Endodermal cell (in vitro differentiated cells): ENCODE results near the gene YBX1. TPM values are rescaled to one million over a fixed set of nuclear protein-coding genes. Genes with fewer than 3 reads are reported as not detected.

ENCODE experiments used
- DNase-seq: peaks from one replicate; pipeline ENCODE4 v3.0.0-alpha.2; 2017
- H3K27ac ChIP-seq: 2 replicates; pipeline ENCODE4 v1.5.1; 2013; ENCODE audit warnings: mild to moderate bottlenecking, low read depth, low read length, moderate library complexity
- H3K27me3 ChIP-seq: 2 replicates; pipeline ENCODE4 v1.6.1; 2013; ENCODE audit warnings: mild to moderate bottlenecking, low read length, moderate library complexity; ENCODE audit not compliant: insufficient read depth, control insufficient read depth, poor library complexity, severe bottlenecking
- H3K36me3 ChIP-seq: 2 replicates; pipeline ENCODE4 v1.7.0; 2013; ENCODE audit warnings: mild to moderate bottlenecking, low read length, moderate library complexity; ENCODE audit not compliant: control insufficient read depth, insufficient read depth
- H3K4me1 ChIP-seq: one replicate; pipeline ENCODE4 v1.7.0; 2013; ENCODE audit warnings: low read length; ENCODE audit not compliant: control insufficient read depth, insufficient read depth
- H3K4me3 ChIP-seq: 2 replicates; pipeline ENCODE4 v1.5.1; 2013; ENCODE audit warnings: mild to moderate bottlenecking, low read length, moderate library complexity
- H3K9ac ChIP-seq: 2 replicates; pipeline ENCODE4 v1.6.1; 2013; ENCODE audit warnings: mild to moderate bottlenecking, low read length, moderate library complexity; ENCODE audit not compliant: poor library complexity, severe bottlenecking; ENCODE audit errors: extremely low read depth
- H3K9me3 ChIP-seq: 2 replicates; pipeline ENCODE4 v1.6.1; 2013; ENCODE audit warnings: mild to moderate bottlenecking, low read length, moderate library complexity; ENCODE audit not compliant: control insufficient read depth
- H3K27ac Mint-ChIP-seq: 2 replicates; pipeline ENCODE4 v1.8.0; 2020; ENCODE audit warnings: mixed read lengths
- H3K27me3 Mint-ChIP-seq: 2 replicates; pipeline ENCODE4 v1.8.0; 2021; ENCODE audit warnings: mild to moderate bottlenecking, mixed read lengths; ENCODE audit not compliant: insufficient read depth
- H3K36me3 Mint-ChIP-seq: 2 replicates; pipeline ENCODE4 v1.8.0; 2020; ENCODE audit warnings: low read depth, mixed read lengths
- H3K4me1 Mint-ChIP-seq: 2 replicates; pipeline ENCODE4 v1.8.0; 2020; ENCODE audit warnings: mixed read lengths
- H3K4me3 Mint-ChIP-seq: 2 replicates; pipeline ENCODE4 v1.8.0; 2020; ENCODE audit warnings: mild to moderate bottlenecking, moderate library complexity, mixed read lengths
- H3K9me3 Mint-ChIP-seq: 2 replicates; pipeline ENCODE4 v1.8.0; 2020; ENCODE audit warnings: mild to moderate bottlenecking, mixed read lengths
- CTCF ChIP-seq: fragments of 200-600 bp; sonication (generic); conservative IDR thresholded peaks from 2 replicates; pipeline ENCODE4 v1.5.0; 2021; ENCODE audit warnings: antibody characterized with exemption, mild to moderate bottlenecking
- WGBS, 2 experiments: methylation state at CpG; one replicate each; pipeline versions ENCODE4 v1.1.5 to v1.1.7; 2013; ENCODE audit warnings: missing lambda C conversion rate in 2 of 2, mixed read lengths in 1 of 2; ENCODE audit not compliant: insufficient coverage in 1 of 2, insufficient read length in 1 of 2; 5-methylcytosine and 5-hydroxymethylcytosine counted together
- total RNA-seq, 2 donors: library from RNA; stranded (reverse); fragmentation: NEBNext Ultra II Directional in 1 of 2; extraction: Animal tissue kit (Norgen Biotek cat#: 25700) in 1 of 2; gene quantifications; 2 replicates in 1 of 2; 3 replicates in 1 of 2; pipeline ENCODE4 v1.2.1, GENCODE V29; 2021

Gene YBX1
- total RNA-seq, 2 donors from 2014 or later = 655 to 668 TPM

- H3K4me1 ChIP-seq = peaks cover 6% of the 10 kb centered on the region
- DNase-seq = no peak
- no peak overlapping the region for H3K27ac ChIP-seq
- H3K9me3 ChIP-seq = no peaks in the 10 kb centered on the region
- H3K9ac ChIP-seq = no peak overlapping the region
- Mint-ChIP-seq H3K27ac (peak overlapping the region; percentile 26), H3K36me3 (peaks cover 8% of the 10 kb centered on the region), H3K27me3 (no peaks in the 10 kb centered on the region), H3K4me1 (peaks cover 23% of the 10 kb centered on the region), H3K4me3 (no peak overlapping the region), H3K9me3 (no peaks in the 10 kb centered on the region)
- no peak for TF ChIP-seq CTCF
- H3K27me3 ChIP-seq = no peaks in the 10 kb centered on the region
- no peak overlapping the region for H3K4me3 ChIP-seq
- H3K36me3 ChIP-seq = peaks cover 13% of the 10 kb centered on the region
- whole genome bisulfite sequencing, 2 experiments = 93 to 100% methylated on average over 2 to 4 of the region's 4 CpGs
These were observed 59.5 kb downstream of the YBX1 start for GRCh38 chr1:42741706-42742105.

DNA sequence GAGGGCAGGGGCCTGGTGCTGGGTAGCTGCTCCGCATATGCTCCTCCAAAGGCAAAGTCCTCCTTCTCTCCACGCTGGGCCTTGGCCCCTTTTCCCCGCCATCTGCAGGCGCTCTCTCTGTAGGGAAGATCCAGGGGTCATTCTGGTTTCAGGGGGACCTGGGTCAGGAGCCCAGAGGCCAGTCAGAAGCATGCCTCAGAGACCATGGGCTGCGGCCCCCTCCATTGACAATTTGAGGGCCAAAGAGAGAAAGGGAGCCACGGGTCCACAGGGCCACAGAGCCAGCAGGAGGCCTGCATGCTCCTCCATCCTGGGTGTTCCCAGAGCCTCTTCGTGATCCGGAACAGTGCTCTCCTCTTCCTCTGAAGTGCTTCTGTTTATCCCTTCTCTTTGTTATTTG is 59.9 kb downstream of the YBX1 start:
- 89 to 90% methylated on average over 4 to 8 of the region's 8 CpGs for WGBS, 2 experiments
- Histone ChIP-seq H3K36me3 (peaks cover 15% of the 10 kb centered on the region), H3K27me3 (no peaks in the 10 kb centered on the region), H3K9me3 (no peaks in the 10 kb centered on the region), H3K4me3 (no peak overlapping the region), H3K27ac (no peak overlapping the region), H3K9ac (no peak overlapping the region), H3K4me1 (peaks cover 6% of the 10 kb centered on the region)
- Mint-ChIP-seq H3K4me1 (peaks cover 23% of the 10 kb centered on the region), H3K9me3 (no peaks in the 10 kb centered on the region), H3K4me3 (no peak overlapping the region), H3K27me3 (no peaks in the 10 kb centered on the region), H3K27ac (no peak overlapping the region), H3K36me3 (peaks cover 12% of the 10 kb centered on the region)
- DNase-seq = no peak
- no peak for TF ChIP-seq CTCF

DNA sequence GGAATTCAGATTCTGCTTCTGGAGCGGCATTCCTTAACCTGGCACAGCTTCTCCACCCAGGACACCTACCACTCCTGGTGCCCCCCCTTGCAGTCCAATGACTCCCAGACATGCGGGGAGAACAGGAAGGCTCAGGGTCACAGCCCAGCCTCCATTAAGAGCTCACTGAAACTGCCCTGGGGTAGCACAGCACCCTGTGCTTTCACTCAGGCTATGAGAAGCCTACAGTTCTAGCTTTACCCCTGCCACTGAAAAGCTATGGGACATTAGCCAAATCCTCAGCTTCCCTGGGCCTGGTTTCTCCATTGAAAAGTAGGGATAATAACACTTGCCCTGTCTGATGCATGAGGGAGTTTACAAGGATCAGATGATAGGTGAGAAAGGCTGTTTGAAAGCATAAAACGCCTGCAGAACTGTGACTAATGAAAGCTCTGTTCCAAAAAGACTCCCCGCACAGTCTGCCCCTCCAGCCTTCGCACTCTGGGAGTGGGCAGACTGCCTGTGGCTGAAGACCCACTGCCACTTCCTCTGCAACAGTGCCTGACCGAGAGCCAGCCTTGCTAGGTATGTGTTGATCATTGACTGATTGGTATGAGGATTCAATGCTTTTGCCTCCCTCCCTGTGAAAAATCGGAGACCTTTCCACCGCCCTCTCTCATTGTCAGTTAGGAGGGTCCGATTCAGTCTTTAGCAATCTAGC is 60.5 kb downstream of the YBX1 start:
- H3K9me3 Mint-ChIP-seq = no peaks in the 10 kb centered on the region
- Histone ChIP-seq H3K4me1 (peaks cover 6% of the 10 kb centered on the region), H3K4me3 (no peak overlapping the region), H3K9ac (no peak overlapping the region), H3K9me3 (no peaks in the 10 kb centered on the region), H3K27ac (peak overlapping the region; percentile 11), H3K27me3 (no peaks in the 10 kb centered on the region), H3K36me3 (peaks cover 15% of the 10 kb centered on the region)
- peaks cover 23% of the 10 kb centered on the region for H3K4me1 Mint-ChIP-seq
- 94 to 98% methylated on average over 7 to 9 of the region's 9 CpGs for WGBS, 2 experiments
- TF ChIP-seq CTCF = no peak
- no peaks in the 10 kb centered on the region for H3K27me3 Mint-ChIP-seq
- no peak overlapping the region for H3K4me3 Mint-ChIP-seq
- H3K27ac Mint-ChIP-seq = no peak overlapping the region
- peaks cover 13% of the 10 kb centered on the region for H3K36me3 Mint-ChIP-seq
- no peak for DNase-seq
